Uterus (tissue), 4 donors: ENCODE measurements around the gene LBHD2. TPM values are rescaled to one million over a fixed set of nuclear protein-coding genes. Genes with fewer than 3 reads are reported as not detected.

Experiments
- DNase-seq, 2 donors: peaks; one replicate each; pipeline ENCODE4 v3.0.0-alpha.2; 2019 to 2020
- H3K27ac ChIP-seq, 2 donors: fragments of 200-600 bp; sonication (generic); 1 replicate in 1 of 2; 2 replicates in 1 of 2; pipeline ENCODE4 v1.5.1; 2016 to 2018
- H3K27me3 ChIP-seq, 2 donors: fragments of 200-600 bp; sonication (generic); one replicate each; pipeline ENCODE4 v1.5.1; 2018 to 2019; ENCODE audit warnings: control low read depth in 1 of 2
- H3K36me3 ChIP-seq, 2 donors: fragments of 200-600 bp; sonication (generic); one replicate each; pipeline ENCODE4 v1.5.1; 2019; ENCODE audit warnings: control low read depth in 1 of 2
- H3K4me1 ChIP-seq, 2 donors: fragments of 200-600 bp; sonication (generic); one replicate each; pipeline ENCODE4 v1.5.1; 2018 to 2019; ENCODE audit warnings: control low read depth in 1 of 2
- H3K4me3 ChIP-seq, 2 donors: fragments of 200-600 bp; sonication (generic); 1 replicate in 1 of 2; 2 replicates in 1 of 2; pipeline ENCODE4 v1.5.1; 2018 to 2019; ENCODE audit warnings: mild to moderate bottlenecking in 1 of 2
- H3K9me3 ChIP-seq, 2 donors: fragments of 200-600 bp; sonication (generic); one replicate each; pipeline ENCODE4 v1.5.1; 2019; ENCODE audit warnings: control low read depth in 1 of 2
- CTCF ChIP-seq, 4 experiments: fragments of 200-600 bp in 2 of 4; fragments of 450-650 bp in 2 of 4; sonication (generic) in 2 of 4; IDR thresholded peaks; one replicate each; pipeline ENCODE4 v1.5.1; 2016 to 2019; ENCODE audit warnings: antibody characterized with exemption in 4 of 4, mild to moderate bottlenecking in 2 of 4, moderate library complexity in 1 of 4
- POLR2A ChIP-seq, 2 donors: fragments of 450-650 bp; IDR thresholded peaks; one replicate each; pipeline ENCODE4 v1.6.1; 2016; ENCODE audit warnings: antibody characterized with exemption in 2 of 2, mild to moderate bottlenecking in 1 of 2, moderate library complexity in 1 of 2
- intact Hi-C: fragments of 100-400 bp; cut with DNase I; formaldehyde crosslinking; loops from one replicate; pipeline ENCODE4 v1.15.1; 2023; ENCODE audit warnings: low total_unique reads
- total RNA-seq, 4 donors: library from RNA; depleted of rRNA in 3 of 4; stranded (reverse); fragments of >200 nt in 3 of 4; gene quantifications; one replicate each; pipeline versions ENCODE4 v1.1.0 to v1.2.4, GENCODE V29; 2014 to 2023
- donor health status: DM: yes; HTN: yes; CAD: no.

LBHD2 gene
- total RNA-seq, 4 donors from 2014 or later = not detected

GRCh38 chr14:103135333-103136260 lies 51.6 kb downstream of the LBHD2 start:
- Histone ChIP-seq H3K27me3 (no peaks in the 10 kb centered on the region), H3K36me3 (no peaks in the 10 kb centered on the region), H3K9me3 (no peaks in the 10 kb centered on the region), H3K27ac (no peak overlapping the region), H3K4me3 (no peak overlapping the region), H3K4me1 (peaks cover 0 to 25% of the 10 kb centered on the region in 2 donors)
- TF ChIP-seq CTCF (IDR thresholded peaks at IDR 0.05) (no peak), POLR2A (IDR thresholded peaks at IDR 0.05) (no peak)
- intact Hi-C loops = no loop called here
- no peak for DNase-seq

DNA sequence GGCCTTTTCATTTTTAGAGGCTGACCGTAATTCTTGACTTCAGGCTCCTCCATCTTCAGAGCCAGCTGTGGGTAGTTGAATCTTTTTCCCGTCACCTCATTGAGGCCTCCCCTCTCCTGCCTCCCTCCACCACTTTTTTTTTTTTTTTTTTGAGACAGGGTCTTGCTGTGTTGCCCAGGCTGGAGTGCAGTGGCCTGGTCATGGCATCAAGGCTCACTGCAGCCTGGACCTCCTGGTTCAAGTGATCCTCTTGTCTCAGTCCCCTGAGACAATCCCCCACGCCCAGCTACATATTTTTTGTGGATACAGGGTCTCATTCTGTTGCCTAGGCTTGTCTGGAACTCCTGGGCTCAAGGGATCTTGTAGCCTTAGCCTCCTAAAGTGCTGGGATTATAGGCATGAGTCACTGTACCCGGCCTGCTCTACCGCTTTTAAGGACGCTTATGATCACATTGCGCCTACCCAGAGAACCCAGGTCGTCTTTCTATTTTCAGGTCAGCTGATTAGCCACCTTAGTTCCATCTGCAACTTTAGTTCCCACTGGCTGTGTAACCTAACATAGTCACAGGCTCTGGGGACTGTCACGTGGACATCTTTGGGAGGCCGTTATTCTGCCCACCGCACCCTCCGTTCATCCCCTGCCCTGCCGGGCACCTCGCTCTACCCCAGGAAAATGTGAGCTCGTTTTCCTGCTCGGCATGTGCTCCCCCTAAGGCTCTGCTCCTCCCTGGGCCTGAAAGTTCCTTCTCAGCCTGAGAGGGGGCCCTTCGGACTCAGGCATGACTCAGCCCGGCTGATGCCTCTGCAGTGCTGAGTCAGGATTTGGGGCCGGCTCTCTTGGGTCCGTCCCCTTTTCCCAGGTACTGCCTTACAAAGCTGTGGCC lies 52.6 kb downstream of the LBHD2 start:
- Histone ChIP-seq H3K4me3 (no peak overlapping the region), H3K4me1 (peaks cover 0 to 15% of the 10 kb centered on the region in 2 donors), H3K9me3 (no peaks in the 10 kb centered on the region), H3K27me3 (no peaks in the 10 kb centered on the region), H3K27ac (peak overlapping the region; percentile 53 to 72), H3K36me3 (no peaks in the 10 kb centered on the region)
- peak in 1 of 4 experiments; percentile 1 for TF ChIP-seq CTCF (IDR thresholded peaks at IDR 0.05)
- no peak for TF ChIP-seq POLR2A (IDR thresholded peaks at IDR 0.05)
- peak; percentile 63 to 69 for DNase-seq
- intact Hi-C loops = no loop called here

- Histone ChIP-seq H3K4me1 (peaks cover 0 to 15% of the 10 kb centered on the region in 2 donors), H3K27ac (peak overlapping the region; percentile 53 to 72), H3K27me3 (no peaks in the 10 kb centered on the region), H3K36me3 (no peaks in the 10 kb centered on the region), H3K4me3 (no peak overlapping the region), H3K9me3 (no peaks in the 10 kb centered on the region)
- peak in 1 of 2 donors; percentile 23 for DNase-seq
- intact Hi-C loops = no loop called here
- TF ChIP-seq CTCF (IDR thresholded peaks at IDR 0.05) = no peak
- no peak for TF ChIP-seq POLR2A (IDR thresholded peaks at IDR 0.05)
These were observed 53.8 kb downstream of the LBHD2 start for GRCh38 chr14:103137689-103138300.

DNA sequence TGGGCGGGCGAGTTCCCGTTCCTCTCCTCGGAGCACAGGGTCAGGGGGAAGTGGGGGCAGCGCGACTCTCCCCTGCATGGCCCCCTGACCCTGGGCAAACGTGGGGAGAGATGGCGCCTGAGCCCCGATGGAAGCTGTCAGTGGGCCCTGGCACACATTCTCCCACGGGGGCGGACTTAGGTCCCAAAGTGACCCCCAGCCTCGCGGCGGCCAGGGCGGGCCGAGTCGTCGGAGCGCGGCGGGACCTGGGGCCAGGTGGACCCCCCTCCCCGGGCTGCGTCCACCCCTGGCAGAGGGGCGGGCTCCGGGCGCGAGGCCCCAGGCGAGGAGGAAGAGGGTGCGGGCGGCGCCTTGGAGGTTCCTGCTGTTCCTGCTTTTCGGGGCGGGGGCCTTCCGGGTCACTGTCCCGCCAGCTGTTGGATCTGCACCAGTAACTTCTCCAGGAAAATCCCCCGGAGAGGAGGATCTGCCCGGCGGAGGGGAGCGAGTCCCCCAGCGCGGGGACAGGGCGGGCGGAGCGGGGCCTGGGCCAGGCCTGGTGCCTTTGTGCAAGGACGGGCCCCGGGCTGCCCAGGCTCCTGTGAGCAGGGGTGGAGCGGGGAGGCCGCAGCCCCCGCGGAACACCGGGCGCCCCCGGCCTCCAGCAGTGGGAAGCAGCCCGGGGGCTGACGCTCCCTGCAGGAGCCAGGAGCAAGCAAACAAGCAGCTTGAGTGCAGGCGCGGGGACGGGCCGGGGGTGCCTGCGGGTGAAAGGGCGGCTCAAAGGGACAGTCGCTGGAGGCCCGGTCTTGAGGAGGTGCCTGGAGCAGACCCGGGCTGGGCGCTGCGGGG lies 54.5 kb downstream of the LBHD2 start:
- no peaks in the 10 kb centered on the region for H3K9me3 ChIP-seq
- H3K4me1 ChIP-seq = peaks cover 0 to 15% of the 10 kb centered on the region in 2 donors
- H3K27ac ChIP-seq = peak overlapping the region; percentile 53 to 72
- no peaks in the 10 kb centered on the region for H3K27me3 ChIP-seq
- peak overlapping the region; percentile 5 to 20 for H3K4me3 ChIP-seq
- peak in 1 of 2 donors; percentile 42 for DNase-seq
- intact Hi-C loops = no loop called here
- H3K36me3 ChIP-seq = no peaks in the 10 kb centered on the region
- no peak for TF ChIP-seq CTCF (IDR thresholded peaks at IDR 0.05)
- no peak for TF ChIP-seq POLR2A (IDR thresholded peaks at IDR 0.05)
